Parathyroid adenoma (tissue), 2 donors: ENCODE results near the gene MAP4.

Experiments used
- H2AFZ ChIP-seq: fragments of 300-600 bp; sonication (generic); one replicate; pipeline ENCODE4 v1.7.0; 2017; ENCODE audit warnings: antibody characterized with exemption, mild to moderate bottlenecking
- H3K27ac ChIP-seq: fragments of 300-600 bp; sonication (generic); one replicate; pipeline ENCODE4 v1.7.0; 2017
- H3K27me3 ChIP-seq: fragments of 300-600 bp; sonication (generic); one replicate; pipeline ENCODE4 v1.7.0; 2017; ENCODE audit warnings: low read length; ENCODE audit not compliant: control insufficient read depth, insufficient read depth
- H3K36me3 ChIP-seq: fragments of 300-600 bp; sonication (generic); one replicate; pipeline ENCODE4 v1.7.0; 2017; ENCODE audit warnings: low read length; ENCODE audit not compliant: control insufficient read depth, insufficient read depth
- H3K4me1 ChIP-seq: fragments of 300-600 bp; sonication (generic); one replicate; pipeline ENCODE4 v1.7.0; 2017; ENCODE audit warnings: control low read depth
- H3K4me2 ChIP-seq: fragments of 300-600 bp; sonication (generic); one replicate; pipeline ENCODE4 v1.7.0; 2017; ENCODE audit warnings: low read length
- H3K4me3 ChIP-seq: fragments of 300-600 bp; sonication (generic); one replicate; pipeline ENCODE4 v1.7.0; 2017; ENCODE audit warnings: low read depth, low read length
- H3K79me2 ChIP-seq: fragments of 300-600 bp; sonication (generic); one replicate; pipeline ENCODE4 v1.7.0; 2017; ENCODE audit warnings: control low read depth
- H3K9ac ChIP-seq: fragments of 300-600 bp; sonication (generic); one replicate; pipeline ENCODE4 v1.7.0; 2017; ENCODE audit warnings: mild to moderate bottlenecking
- H3K9me3 ChIP-seq: fragments of 300-600 bp; sonication (generic); one replicate; pipeline ENCODE4 v1.7.0; 2017; ENCODE audit warnings: low read length; ENCODE audit not compliant: control insufficient read depth
- CTCF ChIP-seq: fragments of 300-600 bp; sonication (generic); IDR thresholded peaks from one replicate; pipeline ENCODE4 v1.7.0; 2017; ENCODE audit warnings: antibody characterized with exemption, mild to moderate bottlenecking
- donor health status: primary hyperparathyroidism.

Gene MAP4

GRCh38 chr3:47865192-47865591, 151.0 kb downstream of the MAP4 start:
- no peaks in the 10 kb centered on the region for H3K36me3 ChIP-seq
- no peak overlapping the region for H3K27ac ChIP-seq
- no peak overlapping the region for H3K4me2 ChIP-seq
- H3K4me3 ChIP-seq, result no peak overlapping the region
- H3K27me3 ChIP-seq, result no peaks in the 10 kb centered on the region
- no peaks in the 10 kb centered on the region for H3K4me1 ChIP-seq
- no peak overlapping the region for H2AFZ ChIP-seq
- no peak for TF ChIP-seq CTCF
- H3K9ac ChIP-seq, result no peak overlapping the region
- no peaks in the 10 kb centered on the region for H3K79me2 ChIP-seq
- no peaks in the 10 kb centered on the region for H3K9me3 ChIP-seq

GRCh38 chr3:47863391-47864128, 152.7 kb downstream of the MAP4 start:
- Histone ChIP-seq H3K79me2 (no peaks in the 10 kb centered on the region), H3K27me3 (no peaks in the 10 kb centered on the region), H2AFZ (no peak overlapping the region), H3K4me3 (no peak overlapping the region), H3K9me3 (no peaks in the 10 kb centered on the region), H3K4me1 (no peaks in the 10 kb centered on the region), H3K4me2 (no peak overlapping the region), H3K9ac (no peak overlapping the region), H3K27ac (no peak overlapping the region), H3K36me3 (no peaks in the 10 kb centered on the region)
- no peak for TF ChIP-seq CTCF

- TF ChIP-seq CTCF, result no peak
- H3K36me3 ChIP-seq, result no peaks in the 10 kb centered on the region
Observed at GRCh38 chr3:47859956-47860605, 156.1 kb downstream of the MAP4 start.

GRCh38 chr3:47857151-47857550, 159.1 kb downstream of the MAP4 start:
- Histone ChIP-seq H3K36me3 (no peaks in the 10 kb centered on the region), H3K27ac (no peak overlapping the region), H3K4me1 (no peaks in the 10 kb centered on the region), H3K9ac (no peak overlapping the region), H3K9me3 (no peaks in the 10 kb centered on the region), H3K27me3 (no peaks in the 10 kb centered on the region), H2AFZ (no peak overlapping the region), H3K4me3 (no peak overlapping the region), H3K79me2 (no peaks in the 10 kb centered on the region), H3K4me2 (no peak overlapping the region)
- TF ChIP-seq CTCF, result no peak

More at GRCh38 chr3:47859956-47860605, 156.1 kb downstream of the MAP4 start:
- Histone ChIP-seq H3K9ac (no peak overlapping the region), H3K27me3 (no peaks in the 10 kb centered on the region), H3K27ac (no peak overlapping the region), H3K9me3 (no peaks in the 10 kb centered on the region), H3K4me3 (no peak overlapping the region), H3K4me2 (no peak overlapping the region), H2AFZ (no peak overlapping the region), H3K4me1 (no peaks in the 10 kb centered on the region), H3K79me2 (no peaks in the 10 kb centered on the region)
